Psoas muscle (tissue), 8 donors: Measurements from ENCODE around the gene FTO. TPM values are rescaled to one million over a fixed set of nuclear protein-coding genes. Genes with fewer than 3 reads are reported as not detected.

Experiments used
- ATAC-seq, 4 donors: fragments of 200-7000 bp; cut with Tn5 transposase; one replicate each; pipeline ENCODE4 v1.9.1; 2020; ENCODE audit warnings: moderate library complexity in 3 of 4, mild to moderate bottlenecking in 2 of 4
- DNase-seq, 2 donors: peaks; one replicate each; pipeline ENCODE4 v3.0.0-alpha.2; 2020
- H3K27ac ChIP-seq: fragments of 200-600 bp; one replicate; pipeline ENCODE4 v1.8.0; 2022
- H3K27me3 ChIP-seq, 3 donors: fragments of 200-600 bp in 1 of 3; one replicate each; pipeline versions ENCODE4 v1.6.1 to v1.8.0; 2013 to 2022; ENCODE audit warnings: low read length in 2 of 3, mild to moderate bottlenecking in 2 of 3, moderate library complexity in 1 of 3; ENCODE audit not compliant: insufficient read depth in 3 of 3
- H3K36me3 ChIP-seq, 2 donors: fragments of 200-600 bp in 1 of 2; one replicate each; pipeline versions ENCODE4 v1.6.1 to v1.8.0; 2013 to 2022; ENCODE audit warnings: low read depth in 1 of 2, mild to moderate bottlenecking in 1 of 2, moderate library complexity in 1 of 2; ENCODE audit not compliant: insufficient read depth in 1 of 2
- H3K4me1 ChIP-seq: fragments of 200-600 bp; one replicate; pipeline ENCODE4 v1.8.0; 2022
- H3K4me3 ChIP-seq: fragments of 200-600 bp; one replicate; pipeline ENCODE4 v1.8.0; 2022; ENCODE audit warnings: mild to moderate bottlenecking
- H3K9me3 ChIP-seq: fragments of 200-600 bp; one replicate; pipeline ENCODE4 v1.8.0; 2022
- WGBS, 3 donors: extraction: QIAGEN DNeasy Blood & Tissue Kit; methylation state at CpG; one replicate each; pipeline versions ENCODE4 v1.1.6 to v1.1.7; 2013; 5-methylcytosine and 5-hydroxymethylcytosine counted together
- intact Hi-C, 2 donors: fragments of 100-400 bp; cut with DNase I; formaldehyde crosslinking; loops; one replicate each; pipeline versions ENCODE4 v1.11.0 to v1.14.2; 2022
- polyA plus RNA-seq, 3 donors: library from polyadenylated mRNA; stranded (reverse); fragments of 200-250 nt; gene quantifications; one replicate each; pipeline ENCODE4 v1.2.3, GENCODE V29; 2013
- total RNA-seq, 4 donors: library from RNA; stranded (reverse); fragmentation: NEBNext Ultra II Directional in 2 of 4; extraction: Animal tissue kit (Norgen Biotek cat#: 25700) in 2 of 4; gene quantifications; one replicate each; pipeline versions ENCODE4 v1.2.1 to v1.2.4, GENCODE V29; 2021 to 2023
- TF ChIP-seq, protein P1 (sequence below): fragments of 200-600 bp; IDR thresholded peaks from one replicate; pipeline ENCODE4 v1.8.0; 2022; ENCODE audit warnings: antibody characterized with exemption
- donor health status: healthy with polysubstance abuse.
- donor health status: DM: no; HTN: no; CAD: no; lungs with moderate emphysema.
- donor health status: Bipolar disorder and iron deficiency.
- donor health status: healthy.
- donor health status: DM: yes; HTN: yes; CAD: no.
- donor health status: DM: no; HTN: no; CAD: no.
- donor health status: DM: no; HTN: no; CAD: no.
- donor health status: DM: yes; HTN: yes; CAD: no.

The FTO gene
- total and polyA plus RNA-seq, 7 donors = 14.2 to 67.6 (median 47.4) TPM

DNA sequence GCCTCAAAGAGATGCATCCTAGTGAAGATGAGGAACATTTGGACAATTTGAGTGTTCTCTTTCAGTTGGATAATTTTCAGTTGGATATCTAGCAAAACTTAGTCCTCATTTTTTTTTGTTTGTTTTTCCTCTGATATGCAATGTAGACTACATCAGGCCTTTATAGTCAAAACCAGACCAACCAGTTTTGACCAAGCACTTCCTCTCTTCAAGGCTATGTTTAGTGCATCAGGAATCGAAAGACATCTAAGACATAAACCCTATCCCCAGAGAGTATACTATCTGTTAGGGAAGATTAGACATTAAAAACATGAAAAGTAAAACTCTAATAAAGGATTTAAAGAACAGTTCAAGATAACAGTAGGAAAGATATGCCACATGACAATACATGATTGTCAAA lies 326.5 kb downstream of the FTO start:
- H3K4me3 ChIP-seq = no peak overlapping the region
- H3K9me3 ChIP-seq = peaks cover 15% of the 10 kb centered on the region
- WGBS, 3 donors = 88 to 91% (median 89%) methylated on average over 1 of the region's 1 CpG
- no peak for DNase-seq
- intact Hi-C loops = no loop called here
- H3K4me1 ChIP-seq = no peaks in the 10 kb centered on the region
- TF ChIP-seq, protein P1, sequence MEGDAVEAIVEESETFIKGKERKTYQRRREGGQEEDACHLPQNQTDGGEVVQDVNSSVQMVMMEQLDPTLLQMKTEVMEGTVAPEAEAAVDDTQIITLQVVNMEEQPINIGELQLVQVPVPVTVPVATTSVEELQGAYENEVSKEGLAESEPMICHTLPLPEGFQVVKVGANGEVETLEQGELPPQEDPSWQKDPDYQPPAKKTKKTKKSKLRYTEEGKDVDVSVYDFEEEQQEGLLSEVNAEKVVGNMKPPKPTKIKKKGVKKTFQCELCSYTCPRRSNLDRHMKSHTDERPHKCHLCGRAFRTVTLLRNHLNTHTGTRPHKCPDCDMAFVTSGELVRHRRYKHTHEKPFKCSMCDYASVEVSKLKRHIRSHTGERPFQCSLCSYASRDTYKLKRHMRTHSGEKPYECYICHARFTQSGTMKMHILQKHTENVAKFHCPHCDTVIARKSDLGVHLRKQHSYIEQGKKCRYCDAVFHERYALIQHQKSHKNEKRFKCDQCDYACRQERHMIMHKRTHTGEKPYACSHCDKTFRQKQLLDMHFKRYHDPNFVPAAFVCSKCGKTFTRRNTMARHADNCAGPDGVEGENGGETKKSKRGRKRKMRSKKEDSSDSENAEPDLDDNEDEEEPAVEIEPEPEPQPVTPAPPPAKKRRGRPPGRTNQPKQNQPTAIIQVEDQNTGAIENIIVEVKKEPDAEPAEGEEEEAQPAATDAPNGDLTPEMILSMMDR = no peak
- no peak for ATAC-seq
- H3K36me3 ChIP-seq = no peaks in the 10 kb centered on the region
- H3K27ac ChIP-seq = no peak overlapping the region
- no peaks in the 10 kb centered on the region for H3K27me3 ChIP-seq

DNA sequence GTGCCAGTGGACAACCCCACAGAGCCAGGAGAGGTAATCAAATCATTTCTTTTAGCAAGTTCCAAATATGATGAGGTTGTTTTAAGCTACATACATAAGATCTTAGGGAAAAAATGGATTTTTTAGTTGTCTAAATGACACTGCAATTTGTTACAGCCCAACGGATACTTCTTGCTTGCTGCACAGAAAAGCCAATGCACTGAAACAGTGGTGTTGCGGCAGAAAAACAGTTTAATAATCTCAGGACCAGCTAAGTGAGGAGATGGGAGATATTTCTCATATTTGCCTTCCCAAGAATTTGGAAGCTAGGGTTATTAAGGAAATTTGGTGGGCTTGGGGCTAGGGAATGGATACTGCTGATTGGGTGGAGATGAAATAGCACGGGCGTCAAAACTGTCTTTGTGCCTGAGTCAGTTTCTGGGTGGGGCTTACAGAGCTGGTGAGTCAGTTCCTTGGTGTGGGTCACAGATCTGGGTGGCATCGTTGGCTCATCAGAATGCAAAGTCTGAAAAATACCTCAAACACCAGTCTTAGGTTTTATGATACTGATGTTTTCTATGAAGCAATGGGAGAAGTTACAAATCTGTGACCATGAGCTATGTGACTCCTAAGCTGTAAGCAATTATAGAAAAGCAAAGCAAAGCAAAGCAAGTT lies 327.3 kb downstream of the FTO start:
- no peaks in the 10 kb centered on the region for H3K27me3 ChIP-seq
- intact Hi-C loops = no loop called here
- no peak for DNase-seq
- no peak for ATAC-seq
- H3K4me3 ChIP-seq = no peak overlapping the region
- TF ChIP-seq, protein P1 = no peak
- no peaks in the 10 kb centered on the region for H3K36me3 ChIP-seq
- H3K4me1 ChIP-seq = no peaks in the 10 kb centered on the region
- 96 to 99% (median 98%) methylated on average over 5 of the region's 5 CpGs for WGBS, 3 donors
- H3K9me3 ChIP-seq = peaks cover 15% of the 10 kb centered on the region
- no peak overlapping the region for H3K27ac ChIP-seq

DNA sequence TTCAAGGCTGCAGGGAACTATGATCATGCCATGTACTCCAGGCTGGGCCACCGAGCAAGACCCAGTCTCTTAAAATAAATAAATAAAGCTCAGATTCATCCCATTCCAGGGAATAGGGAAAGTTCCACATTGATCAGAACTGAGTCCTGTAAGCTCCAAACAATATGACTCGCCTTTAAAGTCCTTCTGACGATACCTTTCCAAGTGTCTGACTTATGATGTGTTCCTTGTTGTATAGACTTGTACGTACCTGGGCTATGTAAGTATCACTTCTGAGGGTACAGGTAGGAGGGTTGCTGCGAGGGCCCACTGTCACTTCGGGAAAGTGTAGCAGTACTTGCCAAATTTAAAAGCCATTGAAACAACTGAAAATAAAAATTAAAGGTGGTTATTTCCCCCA lies 329.8 kb downstream of the FTO start:
- Histone ChIP-seq H3K9me3 (peaks cover 15% of the 10 kb centered on the region), H3K27me3 (no peaks in the 10 kb centered on the region), H3K36me3 (no peaks in the 10 kb centered on the region), H3K27ac (no peak overlapping the region), H3K4me3 (no peak overlapping the region), H3K4me1 (peaks cover 9% of the 10 kb centered on the region)
- intact Hi-C loops = no loop called here
- TF ChIP-seq, protein P1 = no peak
- 96 to 98% (median 96%) methylated on average over 6 of the region's 6 CpGs for WGBS, 3 donors
- no peak for ATAC-seq
- no peak for DNase-seq

DNA sequence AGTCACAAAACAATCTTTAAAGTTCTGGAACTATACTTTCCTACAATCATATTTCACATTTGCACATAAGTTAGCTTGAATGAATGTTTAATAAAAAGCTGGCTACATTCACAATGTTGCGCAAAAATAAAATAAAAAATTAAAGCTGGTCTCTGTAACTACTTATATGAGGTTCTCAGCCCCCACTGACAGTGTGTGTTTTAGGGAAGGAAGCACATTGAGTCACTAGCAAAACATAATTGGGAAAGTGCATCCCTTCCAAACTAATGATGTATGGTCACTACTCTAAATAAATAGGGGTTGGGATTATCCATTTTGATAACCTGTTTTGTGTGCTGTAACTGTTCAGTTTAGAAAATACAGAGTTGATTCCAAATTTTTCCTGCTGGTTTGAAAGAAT lies 330.7 kb downstream of the FTO start:
- no peaks in the 10 kb centered on the region for H3K36me3 ChIP-seq

More for the DNA sequence above, 330.7 kb downstream of the FTO start:
- TF ChIP-seq, protein P1 = no peak
- 94 to 98% (median 96%) methylated on average over 1 of the region's 1 CpG for WGBS, 3 donors
- intact Hi-C loops = no loop called here
- Histone ChIP-seq H3K4me1 (peaks cover 13% of the 10 kb centered on the region), H3K4me3 (no peak overlapping the region), H3K27me3 (no peaks in the 10 kb centered on the region), H3K27ac (no peak overlapping the region), H3K9me3 (peaks cover 15% of the 10 kb centered on the region)
- DNase-seq (no peak), ATAC-seq (no peak)
